Tibial nerve (tissue), 4 donors: ENCODE measurements around the gene TNRC6A.

Experiments used
- CTCF ChIP-seq, 5 experiments: fragments of 200-600 bp in 3 of 5; fragments of 450-650 bp in 2 of 5; sonication (generic) in 3 of 5; IDR thresholded peaks; one replicate each; pipeline ENCODE4 v1.5.1; 2016 to 2019; ENCODE audit warnings: antibody characterized with exemption in 5 of 5, mild to moderate bottlenecking in 3 of 5, moderate library complexity in 2 of 5
- EP300 ChIP-seq, 2 donors: sonication (generic); formaldehyde crosslinking; IDR thresholded peaks; one replicate each; pipeline ENCODE4 v1.6.1; 2017; ENCODE audit warnings: antibody characterized with exemption in 2 of 2, mild to moderate bottlenecking in 1 of 2

GRCh38 chr16:24869033-24869432 is 139.6 kb downstream of the TNRC6A start:
- TF ChIP-seq CTCF (IDR thresholded peaks at IDR 0.05) (no peak), EP300 (IDR thresholded peaks at IDR 0.05) (no peak)
